ENCODE measurements around the gene IQSEC2. TPM values are rescaled to one million over a fixed set of nuclear protein-coding genes. Genes with fewer than 3 reads are reported as not detected.
A peak's percentile ranks its signal among the peaks of the same experiment; 100 is the strongest.

IQSEC2 gene
- total and polyA plus RNA-seq, 11 donors: 7.7 to 16.4 (median 12.6) TPM

GRCh38 chrX:53294024-53294648, 12.8 kb upstream of the IQSEC2 start:
- peaks cover 0 to 10% (median 0%) of the 10 kb centered on the region in 9 donors for H3K27me3 ChIP-seq
- no peak for ATAC-seq

GRCh38 chrX:53291596-53291995, 10.2 kb upstream of the IQSEC2 start:
- Histone ChIP-seq H3K9me3 (no peaks in the 10 kb centered on the region), H3K27ac (peak overlapping the region in 1 of 12 donors; percentile 82), H3K4me3 (no peak overlapping the region), H3K27me3 (peaks cover 0 to 10% (median 0%) of the 10 kb centered on the region in 9 donors), H3K4me1 (peaks cover 0 to 20% (median 10%) of the 10 kb centered on the region in 12 donors), H3K36me3 (no peaks in the 10 kb centered on the region)
- ATAC-seq (no peak), DNase-seq (no peak)
- 66 to 88% (median 81%) methylated on average over 3 of the region's 3 CpGs for WGBS, 4 donors
- intact Hi-C loops (cut with DNase I): no loop called here
- TF ChIP-seq CTCF (IDR thresholded peaks at IDR 0.05): no peak
- no peak for TF ChIP-seq POLR2A (IDR thresholded peaks at IDR 0.05)

More at GRCh38 chrX:53294024-53294648, 12.8 kb upstream of the IQSEC2 start:
- intact Hi-C loops (cut with DNase I): no loop called here
- H3K27ac ChIP-seq: no peak overlapping the region
- H3K36me3 ChIP-seq: no peaks in the 10 kb centered on the region
- H3K4me3 ChIP-seq: no peak overlapping the region
- 81 to 93% (median 90%) methylated on average over 8 of the region's 8 CpGs for WGBS, 4 donors
- no peaks in the 10 kb centered on the region for H3K4me1 ChIP-seq
- DNase-seq: no peak
- TF ChIP-seq POLR2A (IDR thresholded peaks at IDR 0.05) (no peak), CTCF (IDR thresholded peaks at IDR 0.05) (peak in 1 of 12 donors; percentile 10)
- H3K9me3 ChIP-seq: no peaks in the 10 kb centered on the region

- TF ChIP-seq CTCF (IDR thresholded peaks at IDR 0.05): no peak
Measured at GRCh38 chrX:53290441-53291041, 9.2 kb upstream of the IQSEC2 start.

GRCh38 chrX:53288189-53288588, 6.8 kb upstream of the IQSEC2 start:
- 12 to 20% (median 15%) methylated on average over 8 of the region's 8 CpGs for WGBS, 4 donors
- ATAC-seq (peak; percentile 50 to 80 (median 60)), DNase-seq (peak; percentile 51 to 80 (median 65))
- H3K4me3 ChIP-seq: peak overlapping the region in 4 of 12 donors; percentile 7 to 25 (median 16)
- peaks cover 0 to 27% (median 0%) of the 10 kb centered on the region in 9 donors for H3K27me3 ChIP-seq
- H3K36me3 ChIP-seq: no peaks in the 10 kb centered on the region
- peak overlapping the region; percentile 48 to 86 (median 72) for H3K27ac ChIP-seq
- TF ChIP-seq CTCF (IDR thresholded peaks at IDR 0.05): no peak
- TF ChIP-seq POLR2A (IDR thresholded peaks at IDR 0.05): no peak
- intact Hi-C loops (cut with DNase I): loop anchor here in 4 of 10 donors (10.0 kb wide), 3 partner anchors 63 to 147 kb away; partner anchors contain the start of genes HSD17B10 (in 2 of the 4), KDM5C (in 2 of the 4), RIBC1 (in 1 of the 4) and SMC1A (in 1 of the 4)
- peaks cover 0 to 37% (median 15%) of the 10 kb centered on the region in 12 donors for H3K4me1 ChIP-seq
- no peaks in the 10 kb centered on the region for H3K9me3 ChIP-seq

More at GRCh38 chrX:53290441-53291041, 9.2 kb upstream of the IQSEC2 start:
- DNase-seq (no peak), ATAC-seq (peak; percentile 7 to 37 (median 24))
- H3K9me3 ChIP-seq: no peaks in the 10 kb centered on the region
- H3K4me3 ChIP-seq: no peak overlapping the region
- no peaks in the 10 kb centered on the region for H3K36me3 ChIP-seq
- peak overlapping the region in 3 of 12 donors; percentile 1 to 82 (median 46) for H3K27ac ChIP-seq
- H3K27me3 ChIP-seq: peaks cover 0 to 13% (median 0%) of the 10 kb centered on the region in 9 donors
- 51 to 69% (median 64%) methylated on average over 7 of the region's 7 CpGs for WGBS, 4 donors
- H3K4me1 ChIP-seq: peaks cover 0 to 30% (median 10%) of the 10 kb centered on the region in 12 donors
- intact Hi-C loops (cut with DNase I): no loop called here

Data from heart left ventricle (tissue), 16 donors.